ENCODE results near the gene MUC22.
"Not testable (repeated sequence)": the region's sequence is repeated elsewhere in the genome, so short reads cannot be mapped to it uniquely, and the experiment has no call there.

MUC22 gene

GRCh38 chr6:31040801-31041200 lies 30.5 kb downstream of the MUC22 start:
- DNase-seq = no peak

- no peak for DNase-seq
Observed at GRCh38 chr6:31041372-31041974, 31.2 kb downstream of the MUC22 start.

- no peak for DNase-seq
Observed at GRCh38 chr6:31042806-31043205, 32.5 kb downstream of the MUC22 start.

- no peak for DNase-seq
Observed at GRCh38 chr6:31048099-31048498, 37.8 kb downstream of the MUC22 start.

- no peak for DNase-seq
Observed at GRCh38 chr6:31049518-31049917, 39.2 kb downstream of the MUC22 start.

DNA sequence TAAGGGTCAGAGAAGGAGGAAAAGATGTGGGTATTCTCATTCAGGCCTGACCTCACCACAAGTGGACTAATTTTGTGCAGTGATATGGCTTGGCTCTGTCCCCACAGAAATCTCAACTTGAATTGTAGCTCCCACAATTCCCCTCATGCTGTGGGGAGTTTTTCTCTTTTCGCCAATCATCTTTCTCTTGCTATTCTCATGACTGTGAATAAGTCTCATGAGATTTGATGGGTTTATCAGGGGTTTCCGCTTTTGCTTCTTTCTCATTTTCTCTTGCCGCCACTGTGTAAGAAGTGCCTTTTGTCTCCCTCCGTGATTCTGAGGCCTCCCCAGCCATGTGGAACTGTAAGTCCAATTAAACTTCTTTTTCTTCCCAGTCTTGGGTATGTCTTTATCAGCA lies 42.9 kb downstream of the MUC22 start:
- DNase-seq = not testable (repeated sequence)

GRCh38 chr6:31053873-31054272 lies 43.6 kb downstream of the MUC22 start:
- DNase-seq = no peak

DNA sequence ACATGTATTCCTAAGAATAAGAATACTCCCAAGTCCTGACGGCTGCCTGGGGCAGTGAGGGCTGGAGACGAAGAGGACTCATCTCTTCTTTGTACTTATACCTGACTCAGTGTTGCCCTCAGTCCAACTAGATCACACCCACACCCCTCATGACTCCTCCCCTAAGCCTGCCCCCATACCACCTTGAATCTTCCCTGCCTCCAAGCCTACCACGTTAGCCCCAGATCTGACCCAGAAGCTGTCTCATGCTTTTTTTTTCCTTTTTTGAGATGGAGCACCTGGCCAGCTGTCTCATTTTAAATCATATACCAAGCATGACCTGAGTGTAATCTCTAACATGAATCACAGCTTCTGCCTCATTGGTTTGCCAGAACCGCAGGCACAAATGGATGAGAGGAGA lies 45.2 kb downstream of the MUC22 start:
- DNase-seq = no peak

DNA sequence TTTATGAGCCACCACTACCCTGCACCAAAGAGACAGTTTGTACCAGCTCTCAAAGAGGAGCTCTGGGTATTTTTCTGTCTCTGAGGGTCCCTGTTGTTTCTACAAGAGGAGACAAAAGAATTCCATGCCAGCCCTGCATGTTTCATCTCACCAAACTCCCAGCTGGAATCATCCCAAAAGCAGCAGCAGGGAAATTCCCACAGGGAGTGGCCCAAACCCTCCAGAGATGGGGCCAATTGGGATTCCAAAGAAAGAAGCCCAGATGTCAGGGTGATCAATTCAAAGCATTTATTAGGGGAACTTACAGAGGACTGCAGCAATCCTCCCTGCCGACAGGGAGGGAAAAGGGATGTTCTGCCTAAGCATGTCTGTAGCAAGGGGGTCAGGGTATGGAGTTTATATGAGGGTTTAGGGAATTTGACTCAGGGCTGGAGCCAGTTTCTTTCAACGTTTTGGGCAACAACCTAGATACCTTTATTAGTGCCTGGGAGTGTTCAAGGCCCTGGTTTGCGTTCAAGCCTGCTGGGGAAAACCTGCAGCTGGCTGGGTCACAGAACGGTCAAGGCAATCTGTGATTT lies 47.2 kb downstream of the MUC22 start:
- DNase-seq = no peak

- DNase-seq = no peak
Observed at GRCh38 chr6:31058128-31058894, 48.0 kb downstream of the MUC22 start.

GRCh38 chr6:31060145-31060544 lies 49.9 kb downstream of the MUC22 start:
- DNase-seq = no peak

GRCh38 chr6:31063906-31064435 lies 53.7 kb downstream of the MUC22 start:
- DNase-seq = no peak

DNA sequence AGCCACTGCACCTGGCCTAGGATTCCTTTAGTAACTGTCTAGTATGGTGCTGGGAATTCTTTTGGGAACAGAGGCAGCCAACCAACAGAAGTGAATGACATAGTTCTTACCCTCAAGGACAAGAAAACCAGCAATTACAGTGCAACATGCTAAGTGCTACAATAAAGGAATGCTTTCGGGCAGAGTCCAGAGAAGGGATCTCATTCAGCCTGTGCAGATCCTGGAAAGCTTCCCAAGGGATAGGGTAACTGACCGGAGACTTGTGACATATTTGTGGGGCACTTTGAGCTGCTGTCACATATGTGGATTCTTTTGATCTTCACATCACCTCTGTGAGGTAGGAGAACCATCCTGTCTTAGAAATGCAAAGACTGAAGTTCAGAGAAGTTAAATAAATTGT lies 55.3 kb downstream of the MUC22 start:
- DNase-seq = no peak

GRCh38 chr6:31067028-31067427 lies 56.8 kb downstream of the MUC22 start:
- not testable (repeated sequence) for DNase-seq

DNA sequence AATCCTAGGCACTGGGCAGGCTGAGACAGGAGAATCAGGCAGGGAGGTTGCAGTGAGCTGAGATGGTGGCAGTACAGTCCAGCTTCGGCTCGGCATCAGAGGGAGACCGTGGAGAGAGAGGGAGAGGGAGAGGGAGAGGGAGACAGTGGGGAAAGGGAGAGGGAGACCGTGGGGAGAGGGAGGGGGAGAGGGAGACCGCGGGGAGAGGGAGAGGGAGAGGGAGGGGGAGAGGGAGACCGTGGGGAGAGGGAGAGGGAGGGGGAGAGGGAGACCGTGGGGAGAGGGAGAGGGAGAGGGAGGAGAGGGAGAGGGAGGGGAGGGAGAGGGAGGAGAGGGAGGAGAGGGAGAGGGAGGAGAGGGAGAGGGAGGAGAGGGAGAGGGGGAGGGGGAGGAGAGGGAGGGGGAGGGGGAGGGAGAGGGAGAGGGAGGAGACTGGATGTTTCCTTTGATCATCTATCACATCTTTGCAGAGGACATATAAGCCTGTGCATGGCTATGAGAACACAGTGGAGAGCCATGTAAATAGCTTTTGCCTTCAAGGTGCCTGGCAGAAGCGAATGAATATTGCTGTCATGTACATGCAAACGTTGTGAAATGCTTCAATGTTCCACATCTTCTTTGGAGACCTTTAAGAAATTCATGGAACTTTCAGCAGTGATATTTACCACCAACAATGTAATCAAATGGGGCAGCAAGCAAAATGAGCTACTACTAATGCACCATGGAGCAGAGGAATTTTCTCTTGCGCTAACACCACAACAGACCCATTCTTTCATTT lies 57.8 kb downstream of the MUC22 start:
- DNase-seq = not testable (repeated sequence)

GRCh38 chr6:31068669-31069340 lies 58.5 kb downstream of the MUC22 start:
- peak; percentile 61 for DNase-seq

GRCh38 chr6:31070711-31071197 lies 60.5 kb downstream of the MUC22 start:
- DNase-seq = no peak

DNA sequence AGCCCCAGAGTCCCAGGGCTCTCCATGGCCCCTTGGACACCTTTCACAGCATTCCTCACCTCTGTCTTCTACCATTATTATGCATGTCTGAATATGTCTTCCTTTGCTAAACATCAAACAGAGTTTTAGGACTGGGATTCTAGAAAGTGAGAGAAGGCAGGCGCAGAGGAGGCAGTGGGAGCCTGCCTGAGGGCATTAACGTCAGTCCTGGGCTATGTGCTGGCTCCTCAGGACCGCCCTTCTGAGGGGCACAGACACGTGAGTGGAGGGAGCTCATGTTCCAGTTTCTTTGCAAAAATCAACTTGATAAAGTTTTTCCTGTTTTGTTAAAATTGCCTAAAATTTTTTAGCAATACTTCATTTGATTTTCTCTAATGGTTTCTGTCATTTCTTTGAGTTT lies 64.1 kb downstream of the MUC22 start:
- no peak for DNase-seq

DNA sequence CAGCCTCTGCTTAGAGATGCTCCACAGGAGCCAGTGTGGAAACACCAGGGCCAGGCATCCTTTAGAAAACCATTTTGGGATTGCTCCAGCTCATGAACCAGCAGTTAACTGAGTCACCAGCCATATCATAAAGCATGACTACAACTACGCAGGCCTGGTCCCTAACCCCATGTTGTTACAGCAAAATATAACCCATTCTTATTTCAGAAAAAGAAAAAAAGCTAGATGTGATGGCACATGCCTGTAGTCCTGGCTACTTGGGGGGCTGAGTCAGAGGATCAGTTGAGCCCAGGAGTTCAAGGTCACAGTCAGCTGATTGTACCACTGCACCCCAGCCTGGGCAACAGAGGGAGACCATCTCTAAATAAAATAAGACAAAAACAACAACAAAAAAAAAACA lies 65.3 kb downstream of the MUC22 start:
- no peak for DNase-seq

DNA sequence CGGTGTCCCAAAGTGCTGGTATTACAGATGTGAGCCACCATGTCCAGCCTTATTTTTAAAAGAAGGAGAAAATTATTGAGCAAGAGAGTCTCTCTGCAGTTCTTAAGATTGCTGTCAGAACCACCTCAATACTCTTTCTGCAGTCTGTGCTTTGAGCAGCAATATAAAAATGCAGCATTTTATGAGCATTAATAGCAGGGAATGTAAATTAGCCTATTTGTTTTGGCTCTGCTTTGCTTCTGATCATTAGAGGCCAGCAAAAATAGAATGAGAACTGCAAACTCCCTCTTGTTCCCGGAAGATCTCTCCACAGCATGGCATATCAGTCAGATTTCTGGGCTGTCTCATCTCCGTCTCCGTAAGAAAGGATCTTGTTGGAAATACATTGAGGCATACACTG lies 66.3 kb downstream of the MUC22 start:
- no peak for DNase-seq

GRCh38 chr6:31079656-31080261 lies 69.5 kb downstream of the MUC22 start:
- peak; percentile 50 for DNase-seq

- no peak for DNase-seq
Observed at GRCh38 chr6:31081872-31082271, 71.6 kb downstream of the MUC22 start.

All from T-helper 9 cell (primary cell).